WTC11 (cell line): Measurements from ENCODE around the gene PPFIBP1. TPM values are rescaled to one million over a fixed set of nuclear protein-coding genes. Genes with fewer than 3 reads are reported as not detected.

Source experiments
- ATAC-seq: fragments of 200-7000 bp; cut with Tn5 transposase; 2 replicates; pipeline ENCODE4 v1.10.0; 2021; ENCODE audit warnings: mild to moderate bottlenecking, moderate library complexity
- CTCF ChIA-PET: fragments of 300-600 bp; sonication (Branson Sonifier 250); formaldehyde crosslinking; loops from one replicate; lab custom pipeline; 2021; ENCODE audit warnings: antibody characterized with exemption; lab: Charles Lee
- POLR2A ChIA-PET: fragments of 350-600 bp; sonication (Branson Sonifier 250); formaldehyde crosslinking; loops from one replicate; lab custom pipeline; 2021; ENCODE audit warnings: antibody characterized with exemption; lab: Charles Lee
- DNase-seq: peaks from one replicate; pipeline ENCODE4 v3.0.0; 2021; ENCODE audit warnings: low spot score
- H3K27ac Mint-ChIP-seq: 2 replicates; pipeline ENCODE4 v1.8.0; 2021; ENCODE audit warnings: mixed read lengths
- H3K27me3 Mint-ChIP-seq: 2 replicates; pipeline ENCODE4 v1.8.0; 2021; ENCODE audit warnings: low read depth, mild to moderate bottlenecking, moderate library complexity, mixed read lengths
- H3K36me3 Mint-ChIP-seq: 2 replicates; pipeline ENCODE4 v1.8.0; 2021; ENCODE audit warnings: mixed read lengths
- H3K4me1 Mint-ChIP-seq: 2 replicates; pipeline ENCODE4 v1.8.0; 2022; ENCODE audit warnings: mixed read lengths
- H3K4me3 Mint-ChIP-seq: 2 replicates; pipeline ENCODE4 v1.8.0; 2021; ENCODE audit warnings: mild to moderate bottlenecking, moderate library complexity, mixed read lengths
- H3K9me3 Mint-ChIP-seq: 2 replicates; pipeline ENCODE4 v1.8.0; 2021; ENCODE audit warnings: mixed read lengths
- ELF4 ChIP-seq: sonication (generic); formaldehyde crosslinking; IDR thresholded peaks from 2 replicates; pipeline ENCODE4 v1.8.1; 2022; ENCODE audit warnings: low read depth, mild to moderate bottlenecking, moderate library complexity, missing genetic modification reagents
- FOXJ3 ChIP-seq: sonication (generic); formaldehyde crosslinking; IDR thresholded peaks from 2 replicates; pipeline ENCODE4 v1.9.0; 2021; ENCODE audit warnings: missing genetic modification reagents, mild to moderate bottlenecking, borderline replicate concordance
- GABPB1 ChIP-seq: sonication (generic); formaldehyde crosslinking; IDR thresholded peaks from 2 replicates; pipeline ENCODE4 v1.8.1; 2023; ENCODE audit warnings: mild to moderate bottlenecking, missing genetic modification reagents
- JUN ChIP-seq: sonication (generic); formaldehyde crosslinking; IDR thresholded peaks from 2 replicates; pipeline ENCODE4 v1.8.0; 2023; ENCODE audit warnings: mild to moderate bottlenecking, missing genetic modification reagents
- NFE2L1 ChIP-seq: sonication (generic); formaldehyde crosslinking; IDR thresholded peaks from 2 replicates; pipeline ENCODE4 v1.8.1; 2023; ENCODE audit warnings: missing genetic modification reagents
- OVOL2 ChIP-seq: fragments of 250-450 bp; sonication (Bioruptor Pico); IDR thresholded peaks from 2 replicates; pipeline ENCODE4 v1.9.0; 2021; ENCODE audit warnings: mild to moderate bottlenecking, borderline replicate concordance
- RELA ChIP-seq: sonication (generic); formaldehyde crosslinking; IDR thresholded peaks from 2 replicates; pipeline ENCODE4 v1.8.1; 2022; ENCODE audit warnings: missing genetic modification reagents, mild to moderate bottlenecking, borderline replicate concordance
- ZNF396 ChIP-seq: fragments of 250-450 bp; sonication (Bioruptor Pico); IDR thresholded peaks from 2 replicates; pipeline ENCODE4 v1.8.0; 2021; ENCODE audit warnings: mild to moderate bottlenecking, moderate library complexity, borderline replicate concordance
- total RNA-seq: library from RNA; stranded (reverse); gene quantifications from 3 replicates; pipeline ENCODE4 v1.2.3, GENCODE V29; 2021
- TF ChIP-seq, protein P1 (sequence below): sonication (generic); formaldehyde crosslinking; IDR thresholded peaks from 2 replicates; pipeline ENCODE4 v1.8.1; 2023; ENCODE audit warnings: mild to moderate bottlenecking, moderate library complexity, missing genetic modification reagents
- TF ChIP-seq, protein P2 (sequence below): sonication (generic); formaldehyde crosslinking; IDR thresholded peaks from 2 replicates; pipeline ENCODE4 v1.8.1; 2023; ENCODE audit warnings: mild to moderate bottlenecking, missing genetic modification reagents, moderate library complexity
- TF ChIP-seq, protein P3 (sequence below): sonication (generic); formaldehyde crosslinking; IDR thresholded peaks from 2 replicates; pipeline ENCODE4 v1.8.0; 2022; ENCODE audit warnings: mild to moderate bottlenecking, missing genetic modification reagents
- TF ChIP-seq, protein P4 (sequence below): fragments of 250-450 bp; sonication (Bioruptor Pico); IDR thresholded peaks from 2 replicates; pipeline ENCODE4 v1.9.0; 2021; ENCODE audit warnings: mild to moderate bottlenecking, borderline replicate concordance
- TF ChIP-seq, protein P5 (sequence below): fragments of 250-450 bp; sonication (Bioruptor Pico); conservative IDR thresholded peaks from 2 replicates; pipeline ENCODE4 v1.9.0; 2021; ENCODE audit warnings: mild to moderate bottlenecking
- TF ChIP-seq, protein P6 (sequence below): fragments of 250-450 bp; sonication (Bioruptor Pico); IDR thresholded peaks from 2 replicates; pipeline ENCODE4 v1.8.0; 2021; ENCODE audit warnings: mild to moderate bottlenecking
- TF ChIP-seq, protein P7 (sequence below): sonication (generic); formaldehyde crosslinking; IDR thresholded peaks from 2 replicates; pipeline ENCODE4 v1.8.1; 2023; ENCODE audit warnings: mild to moderate bottlenecking, missing genetic modification reagents
- TF ChIP-seq, protein P8 (sequence below): fragments of 250-450 bp; sonication (Bioruptor Pico); IDR thresholded peaks from 2 replicates; pipeline ENCODE4 v1.9.0; 2021; ENCODE audit warnings: mild to moderate bottlenecking
- TF ChIP-seq, protein P9 (sequence below): sonication (generic); formaldehyde crosslinking; IDR thresholded peaks from 2 replicates; pipeline ENCODE4 v1.8.0; 2022; ENCODE audit warnings: mild to moderate bottlenecking, missing genetic modification reagents

PPFIBP1 gene
- total RNA-seq, 1 experiment from 2014 or later = 27.7 TPM

DNA sequence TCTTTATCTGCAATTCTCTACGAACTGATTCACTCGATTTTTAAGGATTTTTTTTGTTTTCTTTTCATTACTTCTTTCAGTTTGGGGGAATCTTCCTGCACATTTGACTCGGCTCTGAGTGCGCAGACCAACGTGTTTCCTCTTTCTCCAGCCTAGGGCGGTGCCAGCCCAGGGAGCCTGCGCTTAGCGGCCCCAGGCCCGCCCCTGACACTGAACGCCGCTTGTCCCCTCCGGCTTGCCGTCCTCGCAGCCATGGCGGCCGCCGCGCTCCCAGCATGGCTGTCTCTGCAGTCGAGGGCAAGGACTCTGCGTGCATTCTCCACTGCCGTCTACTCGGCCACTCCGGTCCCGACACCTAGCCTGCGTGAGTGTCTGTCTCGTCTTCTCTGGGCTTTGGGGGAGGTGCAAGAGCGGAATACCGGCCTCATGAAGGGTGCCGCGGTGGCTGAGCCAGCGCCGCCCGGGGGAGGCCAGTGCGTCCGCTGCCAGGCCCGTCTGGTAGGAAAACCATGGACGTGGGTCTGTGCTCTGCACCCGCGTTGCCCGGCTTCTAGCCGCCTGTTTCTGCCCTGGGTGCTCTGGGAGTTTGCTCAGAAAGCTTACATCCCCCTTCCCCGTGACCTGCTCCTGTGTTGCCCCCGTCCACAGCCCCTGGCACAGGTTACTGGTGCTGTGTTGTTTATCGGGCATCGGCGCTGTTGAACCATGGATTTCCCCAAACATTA lies 186.7 kb downstream of the PPFIBP1 start, which contains the start of gene MRPS35:
MRPS35 (plus strand) TSS at position 241 of the 725 bp plus-strand sequence; CDS start at position 253, 12 bp downstream.
- ChIA-PET CTCF (interaction anchor here (0.9 to 1.4 kb wide), 2 partner anchors 230 to 274 kb away, joined by 3 read pairs; no protein-coding TSS in a partner anchor), POLR2A (interaction anchor here (1.0 kb wide), 1 partner anchor 11 kb away, joined by 3 read pairs; no protein-coding TSS in a partner anchor)
- H3K27ac Mint-ChIP-seq = peak within 1 kb of the TSS; percentile 94
- peak within 1 kb of the TSS; percentile 96 for H3K4me3 Mint-ChIP-seq
- peaks cover 11% of the 10 kb centered on the region for H3K36me3 Mint-ChIP-seq
- H3K27me3 Mint-ChIP-seq = peaks cover 9% of the 10 kb centered on the region
- no peaks in the 10 kb centered on the region for H3K9me3 Mint-ChIP-seq
- DNase-seq (peak; percentile 77), ATAC-seq (peak; percentile 94)
- peaks cover 17% of the 10 kb centered on the region for H3K4me1 Mint-ChIP-seq
- no peak for TF ChIP-seq ZNF396
- TF ChIP-seq, protein P1, sequence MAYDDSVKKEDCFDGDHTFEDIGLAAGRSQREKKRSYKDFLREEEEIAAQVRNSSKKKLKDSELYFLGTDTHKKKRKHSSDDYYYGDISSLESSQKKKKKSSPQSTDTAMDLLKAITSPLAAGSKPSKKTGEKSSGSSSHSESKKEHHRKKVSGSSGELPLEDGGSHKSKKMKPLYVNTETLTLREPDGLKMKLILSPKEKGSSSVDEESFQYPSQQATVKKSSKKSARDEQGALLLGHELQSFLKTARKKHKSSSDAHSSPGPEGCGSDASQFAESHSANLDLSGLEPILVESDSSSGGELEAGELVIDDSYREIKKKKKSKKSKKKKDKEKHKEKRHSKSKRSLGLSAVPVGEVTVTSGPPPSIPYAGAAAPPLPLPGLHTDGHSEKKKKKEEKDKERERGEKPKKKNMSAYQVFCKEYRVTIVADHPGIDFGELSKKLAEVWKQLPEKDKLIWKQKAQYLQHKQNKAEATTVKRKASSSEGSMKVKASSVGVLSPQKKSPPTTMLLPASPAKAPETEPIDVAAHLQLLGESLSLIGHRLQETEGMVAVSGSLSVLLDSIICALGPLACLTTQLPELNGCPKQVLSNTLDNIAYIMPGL (CRISPR knock-in tag) = peak; percentile 92
- TF ChIP-seq, protein P2, sequence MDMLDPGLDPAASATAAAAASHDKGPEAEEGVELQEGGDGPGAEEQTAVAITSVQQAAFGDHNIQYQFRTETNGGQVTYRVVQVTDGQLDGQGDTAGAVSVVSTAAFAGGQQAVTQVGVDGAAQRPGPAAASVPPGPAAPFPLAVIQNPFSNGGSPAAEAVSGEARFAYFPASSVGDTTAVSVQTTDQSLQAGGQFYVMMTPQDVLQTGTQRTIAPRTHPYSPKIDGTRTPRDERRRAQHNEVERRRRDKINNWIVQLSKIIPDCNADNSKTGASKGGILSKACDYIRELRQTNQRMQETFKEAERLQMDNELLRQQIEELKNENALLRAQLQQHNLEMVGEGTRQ (CRISPR knock-in tag) = 0 out of 2 replicates have a peak, but pooled peaks have one; percentile 24
- no peak for TF ChIP-seq JUN
- no peak for TF ChIP-seq FOXJ3 (CRISPR knock-in tag)
- TF ChIP-seq, protein P3, sequence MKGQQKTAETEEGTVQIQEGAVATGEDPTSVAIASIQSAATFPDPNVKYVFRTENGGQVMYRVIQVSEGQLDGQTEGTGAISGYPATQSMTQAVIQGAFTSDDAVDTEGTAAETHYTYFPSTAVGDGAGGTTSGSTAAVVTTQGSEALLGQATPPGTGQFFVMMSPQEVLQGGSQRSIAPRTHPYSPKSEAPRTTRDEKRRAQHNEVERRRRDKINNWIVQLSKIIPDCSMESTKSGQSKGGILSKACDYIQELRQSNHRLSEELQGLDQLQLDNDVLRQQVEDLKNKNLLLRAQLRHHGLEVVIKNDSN (CRISPR knock-in tag) = peak; percentile 45
- no peak; the same call in 1 of the 2 replicates for TF ChIP-seq RELA (CRISPR knock-in tag)
- TF ChIP-seq ELF4 (CRISPR knock-in tag) = no peak
- TF ChIP-seq, protein P4, sequence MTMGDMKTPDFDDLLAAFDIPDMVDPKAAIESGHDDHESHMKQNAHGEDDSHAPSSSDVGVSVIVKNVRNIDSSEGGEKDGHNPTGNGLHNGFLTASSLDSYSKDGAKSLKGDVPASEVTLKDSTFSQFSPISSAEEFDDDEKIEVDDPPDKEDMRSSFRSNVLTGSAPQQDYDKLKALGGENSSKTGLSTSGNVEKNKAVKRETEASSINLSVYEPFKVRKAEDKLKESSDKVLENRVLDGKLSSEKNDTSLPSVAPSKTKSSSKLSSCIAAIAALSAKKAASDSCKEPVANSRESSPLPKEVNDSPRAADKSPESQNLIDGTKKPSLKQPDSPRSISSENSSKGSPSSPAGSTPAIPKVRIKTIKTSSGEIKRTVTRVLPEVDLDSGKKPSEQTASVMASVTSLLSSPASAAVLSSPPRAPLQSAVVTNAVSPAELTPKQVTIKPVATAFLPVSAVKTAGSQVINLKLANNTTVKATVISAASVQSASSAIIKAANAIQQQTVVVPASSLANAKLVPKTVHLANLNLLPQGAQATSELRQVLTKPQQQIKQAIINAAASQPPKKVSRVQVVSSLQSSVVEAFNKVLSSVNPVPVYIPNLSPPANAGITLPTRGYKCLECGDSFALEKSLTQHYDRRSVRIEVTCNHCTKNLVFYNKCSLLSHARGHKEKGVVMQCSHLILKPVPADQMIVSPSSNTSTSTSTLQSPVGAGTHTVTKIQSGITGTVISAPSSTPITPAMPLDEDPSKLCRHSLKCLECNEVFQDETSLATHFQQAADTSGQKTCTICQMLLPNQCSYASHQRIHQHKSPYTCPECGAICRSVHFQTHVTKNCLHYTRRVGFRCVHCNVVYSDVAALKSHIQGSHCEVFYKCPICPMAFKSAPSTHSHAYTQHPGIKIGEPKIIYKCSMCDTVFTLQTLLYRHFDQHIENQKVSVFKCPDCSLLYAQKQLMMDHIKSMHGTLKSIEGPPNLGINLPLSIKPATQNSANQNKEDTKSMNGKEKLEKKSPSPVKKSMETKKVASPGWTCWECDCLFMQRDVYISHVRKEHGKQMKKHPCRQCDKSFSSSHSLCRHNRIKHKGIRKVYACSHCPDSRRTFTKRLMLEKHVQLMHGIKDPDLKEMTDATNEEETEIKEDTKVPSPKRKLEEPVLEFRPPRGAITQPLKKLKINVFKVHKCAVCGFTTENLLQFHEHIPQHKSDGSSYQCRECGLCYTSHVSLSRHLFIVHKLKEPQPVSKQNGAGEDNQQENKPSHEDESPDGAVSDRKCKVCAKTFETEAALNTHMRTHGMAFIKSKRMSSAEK = no peak
- TF ChIP-seq GABPB1 (CRISPR knock-in tag) = peak; percentile 66
- TF ChIP-seq, protein P5, sequence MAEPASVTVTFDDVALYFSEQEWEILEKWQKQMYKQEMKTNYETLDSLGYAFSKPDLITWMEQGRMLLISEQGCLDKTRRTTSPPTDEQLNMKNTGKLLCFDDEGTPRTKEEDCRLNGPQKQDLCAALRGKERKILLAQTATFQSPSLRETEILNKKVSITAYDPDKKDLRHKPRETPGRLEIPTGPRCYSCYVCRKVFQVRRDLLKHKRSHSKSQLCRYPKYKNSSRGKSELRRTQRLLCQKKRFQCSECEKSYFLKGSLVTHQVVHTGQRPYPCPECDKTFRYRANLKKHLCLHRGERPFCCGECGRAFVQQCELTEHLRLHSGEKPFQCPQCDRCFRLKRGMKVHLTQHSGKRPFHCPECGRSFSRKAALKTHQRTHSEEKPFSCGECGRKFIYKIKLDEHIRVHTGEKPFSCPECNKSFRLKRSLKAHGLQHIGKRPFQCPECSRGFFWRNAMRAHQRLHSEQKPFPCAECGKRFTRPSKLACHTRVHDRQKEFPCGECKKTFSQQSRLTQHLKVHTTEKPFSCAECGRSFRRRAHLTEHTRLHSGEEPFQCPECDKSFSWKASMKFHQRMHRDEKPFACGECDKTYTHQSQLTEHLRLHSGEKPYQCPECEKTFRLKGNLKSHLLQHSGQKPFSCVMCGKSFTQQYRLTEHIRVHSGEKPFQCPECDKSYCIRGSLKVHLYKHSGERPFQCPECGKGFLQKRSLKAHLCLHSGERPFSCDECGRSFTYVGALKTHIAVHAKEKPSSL (CRISPR knock-in tag) = no peak
- TF ChIP-seq, protein P6, sequence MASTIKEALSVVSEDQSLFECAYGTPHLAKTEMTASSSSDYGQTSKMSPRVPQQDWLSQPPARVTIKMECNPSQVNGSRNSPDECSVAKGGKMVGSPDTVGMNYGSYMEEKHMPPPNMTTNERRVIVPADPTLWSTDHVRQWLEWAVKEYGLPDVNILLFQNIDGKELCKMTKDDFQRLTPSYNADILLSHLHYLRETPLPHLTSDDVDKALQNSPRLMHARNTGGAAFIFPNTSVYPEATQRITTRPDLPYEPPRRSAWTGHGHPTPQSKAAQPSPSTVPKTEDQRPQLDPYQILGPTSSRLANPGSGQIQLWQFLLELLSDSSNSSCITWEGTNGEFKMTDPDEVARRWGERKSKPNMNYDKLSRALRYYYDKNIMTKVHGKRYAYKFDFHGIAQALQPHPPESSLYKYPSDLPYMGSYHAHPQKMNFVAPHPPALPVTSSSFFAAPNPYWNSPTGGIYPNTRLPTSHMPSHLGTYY = no peak
- TF ChIP-seq NFE2L1 = peak; percentile 71; the same call in 1 of the 2 replicates
- TF ChIP-seq, protein P7, sequence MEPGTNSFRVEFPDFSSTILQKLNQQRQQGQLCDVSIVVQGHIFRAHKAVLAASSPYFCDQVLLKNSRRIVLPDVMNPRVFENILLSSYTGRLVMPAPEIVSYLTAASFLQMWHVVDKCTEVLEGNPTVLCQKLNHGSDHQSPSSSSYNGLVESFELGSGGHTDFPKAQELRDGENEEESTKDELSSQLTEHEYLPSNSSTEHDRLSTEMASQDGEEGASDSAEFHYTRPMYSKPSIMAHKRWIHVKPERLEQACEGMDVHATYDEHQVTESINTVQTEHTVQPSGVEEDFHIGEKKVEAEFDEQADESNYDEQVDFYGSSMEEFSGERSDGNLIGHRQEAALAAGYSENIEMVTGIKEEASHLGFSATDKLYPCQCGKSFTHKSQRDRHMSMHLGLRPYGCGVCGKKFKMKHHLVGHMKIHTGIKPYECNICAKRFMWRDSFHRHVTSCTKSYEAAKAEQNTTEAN (CRISPR knock-in tag) = peak; percentile 23; the same call in 1 of the 2 replicates
- TF ChIP-seq, protein P8, sequence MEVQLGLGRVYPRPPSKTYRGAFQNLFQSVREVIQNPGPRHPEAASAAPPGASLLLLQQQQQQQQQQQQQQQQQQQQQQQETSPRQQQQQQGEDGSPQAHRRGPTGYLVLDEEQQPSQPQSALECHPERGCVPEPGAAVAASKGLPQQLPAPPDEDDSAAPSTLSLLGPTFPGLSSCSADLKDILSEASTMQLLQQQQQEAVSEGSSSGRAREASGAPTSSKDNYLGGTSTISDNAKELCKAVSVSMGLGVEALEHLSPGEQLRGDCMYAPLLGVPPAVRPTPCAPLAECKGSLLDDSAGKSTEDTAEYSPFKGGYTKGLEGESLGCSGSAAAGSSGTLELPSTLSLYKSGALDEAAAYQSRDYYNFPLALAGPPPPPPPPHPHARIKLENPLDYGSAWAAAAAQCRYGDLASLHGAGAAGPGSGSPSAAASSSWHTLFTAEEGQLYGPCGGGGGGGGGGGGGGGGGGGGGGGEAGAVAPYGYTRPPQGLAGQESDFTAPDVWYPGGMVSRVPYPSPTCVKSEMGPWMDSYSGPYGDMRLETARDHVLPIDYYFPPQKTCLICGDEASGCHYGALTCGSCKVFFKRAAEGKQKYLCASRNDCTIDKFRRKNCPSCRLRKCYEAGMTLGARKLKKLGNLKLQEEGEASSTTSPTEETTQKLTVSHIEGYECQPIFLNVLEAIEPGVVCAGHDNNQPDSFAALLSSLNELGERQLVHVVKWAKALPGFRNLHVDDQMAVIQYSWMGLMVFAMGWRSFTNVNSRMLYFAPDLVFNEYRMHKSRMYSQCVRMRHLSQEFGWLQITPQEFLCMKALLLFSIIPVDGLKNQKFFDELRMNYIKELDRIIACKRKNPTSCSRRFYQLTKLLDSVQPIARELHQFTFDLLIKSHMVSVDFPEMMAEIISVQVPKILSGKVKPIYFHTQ (CRISPR knock-in tag) = 0 out of 2 replicates have a peak, but pooled peaks have one; percentile 32
- no peak for TF ChIP-seq OVOL2 (CRISPR knock-in tag)
- TF ChIP-seq, protein P9, sequence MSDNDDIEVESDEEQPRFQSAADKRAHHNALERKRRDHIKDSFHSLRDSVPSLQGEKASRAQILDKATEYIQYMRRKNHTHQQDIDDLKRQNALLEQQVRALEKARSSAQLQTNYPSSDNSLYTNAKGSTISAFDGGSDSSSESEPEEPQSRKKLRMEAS (CRISPR knock-in tag) = peak; percentile 97
